Activated CD4-positive, alpha-beta T cell treated with anti-CD3 and anti-CD28 coated beads, Interleukin-2, amount 50 U/mL, for 24 hours (primary cell): ENCODE data around the gene MGRN1.

Source experiments
- DNase-seq, 2 donors: peaks; one replicate each; pipeline ENCODE4 v3.0.0-alpha.2; 2020; ENCODE audit warnings: low read depth in 1 of 2, low spot score in 1 of 2

The MGRN1 gene

DNA sequence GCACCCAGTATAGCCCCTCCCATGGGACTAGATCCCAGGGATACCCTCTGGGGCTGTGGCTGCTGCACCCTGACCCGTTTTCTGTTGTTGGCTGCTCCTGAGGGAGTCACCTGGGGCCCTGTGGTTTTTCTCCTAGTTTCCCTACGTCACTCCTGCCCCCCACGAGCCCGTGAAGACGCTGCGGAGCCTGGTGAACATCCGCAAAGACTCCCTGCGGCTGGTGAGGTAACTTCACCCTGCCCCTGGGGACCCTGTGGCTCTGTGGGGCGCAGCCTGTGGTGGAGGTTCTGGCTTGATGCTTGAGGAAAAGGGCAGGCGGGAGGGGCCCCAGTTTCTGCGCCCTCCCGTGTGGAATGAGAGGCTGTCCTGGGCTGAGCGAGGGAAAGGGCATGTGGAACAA, 27.2 kb downstream of the MGRN1 start:
- no peak for DNase-seq

DNA sequence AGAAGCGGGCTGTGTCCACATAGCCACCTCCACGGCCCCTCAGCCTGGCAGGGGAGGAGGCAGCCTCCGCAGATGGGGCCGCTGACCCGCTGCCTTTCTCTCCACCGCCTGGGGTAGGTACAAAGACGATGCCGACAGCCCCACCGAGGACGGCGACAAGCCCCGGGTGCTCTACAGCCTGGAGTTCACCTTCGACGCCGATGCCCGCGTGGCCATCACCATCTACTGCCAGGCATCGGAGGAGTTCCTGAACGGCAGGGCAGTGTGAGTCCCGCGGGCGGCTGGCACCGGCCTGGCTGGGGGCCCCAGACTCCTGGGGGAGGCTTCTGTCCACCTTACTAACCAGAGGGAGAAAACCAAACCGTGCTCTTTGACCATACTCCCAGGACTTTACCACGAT, 27.9 kb downstream of the MGRN1 start:
- DNase-seq = no peak

DNA sequence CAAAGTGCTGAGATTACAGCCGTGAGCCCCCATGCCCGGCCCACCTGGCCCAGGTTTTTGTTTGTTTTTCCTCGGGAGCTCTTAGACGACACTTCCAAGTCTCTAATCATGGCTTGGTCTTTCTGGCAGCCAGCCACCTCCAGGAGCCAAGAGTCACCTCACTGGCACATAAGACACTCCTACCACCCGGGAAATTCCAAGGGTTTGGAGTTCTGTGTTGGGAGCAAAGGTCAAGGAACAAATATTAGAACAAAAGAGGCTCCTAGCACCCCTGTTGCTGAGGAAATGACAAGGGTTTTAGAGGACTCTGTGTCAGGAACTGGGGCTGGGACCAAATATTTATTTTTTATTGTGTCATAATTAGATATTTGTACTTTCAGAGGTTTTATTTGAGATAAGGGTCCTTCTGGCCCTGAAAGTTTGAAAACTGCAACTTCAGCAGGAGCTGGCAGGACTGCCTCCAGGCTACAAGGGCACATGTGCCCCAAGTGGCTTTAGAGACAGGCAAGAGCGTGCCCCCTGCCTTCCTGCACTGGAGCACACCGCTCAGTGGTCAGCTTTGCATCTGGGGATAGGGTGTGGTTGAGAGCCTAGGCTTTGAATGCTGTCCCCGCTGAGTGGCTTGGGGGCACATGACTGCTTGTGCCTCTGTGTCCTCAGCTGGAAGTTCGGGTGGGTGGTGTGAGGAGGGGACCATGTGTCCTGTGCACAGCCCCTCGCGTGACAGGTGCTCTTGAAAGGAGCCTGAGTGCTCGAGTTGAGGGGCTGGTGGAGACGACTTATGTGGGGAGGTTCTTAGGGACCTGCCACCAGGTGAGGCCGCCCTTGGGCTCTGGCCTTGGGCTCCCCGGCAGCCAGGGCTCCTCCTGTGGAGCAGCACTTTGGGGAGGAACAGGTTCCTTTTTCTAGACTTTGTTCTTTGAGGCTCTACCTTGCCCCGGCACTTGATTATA, 29.7 kb downstream of the MGRN1 start:
- DNase-seq = no peak

DNA sequence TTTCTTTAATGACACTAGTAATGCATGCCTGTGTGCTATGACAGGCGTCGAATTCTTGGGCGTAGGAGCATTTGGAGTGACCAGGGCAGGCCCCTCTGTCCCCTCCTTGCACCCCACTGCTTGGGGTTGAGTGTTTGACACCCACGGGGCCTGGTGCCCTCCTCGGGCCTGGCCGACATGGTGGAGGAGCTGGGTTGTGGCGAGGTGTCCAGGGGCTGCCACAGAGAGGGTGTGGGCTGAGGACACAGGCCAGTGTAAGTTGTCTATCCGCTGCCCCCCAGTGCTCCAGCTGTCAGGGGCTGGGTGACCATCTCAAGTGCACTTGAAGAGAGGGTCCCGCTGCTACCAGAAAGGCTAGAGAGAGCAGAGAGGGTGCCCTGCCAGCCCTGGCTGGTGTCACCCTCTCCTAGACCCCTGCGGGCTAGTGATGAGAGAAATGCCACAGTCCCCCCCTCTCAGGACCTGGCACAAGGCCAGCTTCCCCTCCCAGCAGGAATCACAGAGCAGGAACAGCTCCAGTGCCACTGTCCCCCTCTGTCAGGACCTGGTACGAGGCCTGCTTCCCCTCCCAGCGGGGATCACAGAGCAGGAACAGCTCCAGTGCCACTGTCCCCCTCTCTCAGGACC, 30.5 kb downstream of the MGRN1 start:
- no peak for DNase-seq

DNA sequence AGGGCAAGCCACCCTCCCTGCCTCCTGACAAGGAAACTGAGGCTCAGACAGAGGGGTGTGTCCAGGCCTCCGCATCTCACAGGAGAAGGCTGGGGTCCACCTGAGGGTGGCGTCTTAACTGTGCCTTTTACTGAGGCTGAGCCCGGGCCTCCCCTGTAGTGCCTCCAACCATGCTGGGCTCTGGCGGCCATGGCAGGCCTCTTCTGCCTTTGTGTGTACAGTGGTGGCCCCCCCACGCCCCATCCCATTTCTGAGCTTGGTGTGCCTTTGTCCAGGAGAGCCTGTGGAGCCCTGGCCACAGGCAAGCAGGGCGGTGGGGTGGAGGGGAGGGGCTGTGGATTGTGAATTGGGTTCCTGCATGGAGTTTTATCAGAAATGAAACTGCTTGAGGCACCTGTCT, 31.2 kb downstream of the MGRN1 start:
- no peak for DNase-seq

DNA sequence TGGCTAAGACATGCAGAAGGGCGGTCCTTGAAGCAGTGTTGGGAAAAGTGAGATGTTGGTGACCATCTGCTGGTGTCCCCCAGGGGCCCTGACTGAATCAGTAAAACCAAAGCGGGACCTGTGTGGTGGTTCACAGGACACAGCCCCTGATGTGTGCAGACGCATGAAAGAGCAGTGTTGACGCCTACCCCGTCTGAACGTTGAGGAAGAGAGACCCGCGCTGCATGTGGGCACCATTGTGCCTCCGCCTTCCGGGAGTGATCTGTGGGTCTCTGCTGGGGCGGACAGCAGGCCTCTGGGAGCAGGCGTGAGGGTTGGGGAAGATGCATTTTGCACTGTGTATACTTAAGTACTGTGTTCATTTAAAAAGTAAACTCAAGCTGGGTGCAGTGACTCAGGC, 31.6 kb downstream of the MGRN1 start:
- no peak for DNase-seq

DNA sequence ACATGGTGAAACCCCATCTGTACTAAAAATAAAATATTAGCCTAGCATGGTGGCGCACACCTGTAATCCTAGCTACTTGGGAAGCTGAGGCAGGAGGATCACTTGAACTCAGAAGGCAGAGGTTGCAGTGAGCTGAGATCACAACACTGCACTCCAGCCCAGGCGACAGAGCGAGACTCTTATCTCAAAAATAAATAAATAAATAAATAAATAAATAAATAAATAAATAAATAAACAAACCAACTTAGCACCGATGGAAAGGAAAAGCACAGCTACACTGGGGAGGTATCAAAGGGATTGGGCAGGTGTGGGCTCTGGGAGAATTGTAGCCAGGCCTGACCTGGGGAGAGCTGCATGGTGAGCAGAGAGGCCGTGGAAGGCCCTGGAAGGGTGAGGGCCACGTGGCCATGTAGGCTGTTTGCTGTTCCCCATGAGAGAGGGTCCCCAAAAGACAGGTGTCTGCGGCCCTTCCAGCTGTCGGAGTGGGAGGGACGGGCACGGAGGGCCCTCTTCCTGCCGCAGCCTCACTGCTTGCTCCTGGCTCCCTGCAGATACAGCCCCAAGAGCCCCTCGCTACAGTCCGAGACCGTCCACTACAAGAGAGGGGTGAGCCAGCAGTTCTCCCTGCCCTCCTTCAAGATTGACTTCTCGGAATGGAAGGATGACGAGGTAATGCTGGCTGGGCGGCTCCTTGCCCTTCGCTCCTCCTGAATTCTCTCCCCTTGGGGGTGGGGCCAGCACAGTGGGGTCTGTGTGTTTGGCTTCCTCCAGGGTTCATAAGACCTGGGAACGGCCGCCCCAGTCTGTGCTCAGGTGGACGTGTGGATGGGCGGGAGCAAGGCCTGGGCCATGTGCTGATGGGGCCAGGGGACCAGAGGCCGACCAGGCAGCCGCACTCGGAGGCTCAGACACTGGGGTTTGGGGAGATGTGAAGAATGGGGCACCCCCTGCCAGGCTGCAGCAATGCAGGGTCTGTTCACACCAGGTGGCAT, 32.4 kb downstream of the MGRN1 start:
- no peak for DNase-seq

DNA sequence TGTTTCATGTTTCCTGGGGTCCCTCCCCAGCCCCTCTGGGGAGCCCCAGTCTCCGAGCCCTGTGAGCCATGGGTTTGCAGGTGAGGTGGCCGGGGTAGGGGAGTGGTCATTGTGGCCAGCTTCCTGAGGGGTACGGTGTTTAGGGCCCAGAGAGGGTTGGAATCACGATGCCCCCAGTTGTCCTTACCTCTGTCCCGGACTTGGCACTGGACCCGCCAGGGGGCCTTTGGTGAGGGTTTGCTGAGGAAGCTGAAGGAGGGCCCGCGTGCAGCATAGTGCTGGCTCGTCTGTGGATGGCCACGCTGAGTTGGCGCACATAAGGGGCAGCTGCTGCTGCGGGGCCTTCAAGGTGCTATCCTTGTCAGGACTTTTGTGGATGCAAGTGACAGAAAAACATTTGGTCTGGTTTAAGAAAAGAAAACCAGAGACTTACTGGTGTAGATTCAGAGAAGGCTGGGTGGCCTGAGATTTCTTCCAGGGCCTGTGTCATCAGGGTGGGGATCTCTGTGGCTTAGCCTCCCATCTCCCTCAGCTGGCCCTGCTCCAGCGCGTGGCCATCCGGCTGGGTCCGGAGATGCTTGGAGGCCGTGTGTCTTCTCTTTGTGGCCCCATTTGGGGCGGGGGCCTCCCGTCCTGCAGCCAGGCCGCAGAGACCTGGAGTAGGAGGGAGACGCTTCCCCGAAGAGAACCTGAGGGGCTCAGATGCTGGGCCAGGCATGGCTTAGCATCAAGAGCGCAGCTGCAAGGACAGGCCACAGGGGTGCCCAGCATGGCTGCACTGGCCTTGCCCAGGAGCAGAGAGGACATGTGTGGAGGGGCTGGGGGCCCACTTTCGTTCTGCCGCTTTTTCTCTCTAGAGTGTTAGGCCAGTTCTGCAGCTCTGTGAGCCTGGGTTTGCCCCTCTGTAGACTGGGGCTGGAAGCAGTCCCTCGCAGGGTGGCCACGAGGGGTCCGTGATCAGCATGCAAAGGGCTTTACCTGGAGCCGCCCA, 35.0 kb downstream of the MGRN1 start:
- no peak for DNase-seq

DNA sequence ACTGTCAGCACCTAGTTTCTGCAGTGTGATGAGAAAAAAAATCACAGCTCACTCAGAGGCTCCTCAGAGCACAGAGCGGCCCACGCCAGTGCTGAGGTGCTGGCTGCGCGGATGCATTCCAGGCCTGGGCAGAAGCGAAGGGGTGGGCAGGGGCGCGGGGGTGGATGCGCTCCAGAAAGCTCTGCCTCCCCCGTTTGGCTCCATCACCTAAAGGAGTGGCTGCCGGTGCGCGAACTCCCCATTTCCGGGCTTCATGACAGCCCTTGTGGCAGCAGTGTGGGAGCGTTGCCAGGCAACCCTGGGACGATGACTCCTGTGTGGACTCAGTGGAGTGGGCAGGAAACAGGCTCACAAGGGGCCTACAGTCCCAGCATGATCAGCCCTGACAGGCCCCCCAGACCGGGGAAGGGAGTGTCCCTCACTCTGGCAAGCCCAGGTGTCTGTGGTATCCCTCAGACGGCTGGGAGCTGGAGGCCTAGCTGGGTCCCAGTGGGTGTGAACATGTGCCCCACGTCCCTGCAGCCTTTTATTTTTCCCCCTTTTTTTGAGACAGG, 35.9 kb downstream of the MGRN1 start:
- DNase-seq = peak; percentile 39 to 56

DNA sequence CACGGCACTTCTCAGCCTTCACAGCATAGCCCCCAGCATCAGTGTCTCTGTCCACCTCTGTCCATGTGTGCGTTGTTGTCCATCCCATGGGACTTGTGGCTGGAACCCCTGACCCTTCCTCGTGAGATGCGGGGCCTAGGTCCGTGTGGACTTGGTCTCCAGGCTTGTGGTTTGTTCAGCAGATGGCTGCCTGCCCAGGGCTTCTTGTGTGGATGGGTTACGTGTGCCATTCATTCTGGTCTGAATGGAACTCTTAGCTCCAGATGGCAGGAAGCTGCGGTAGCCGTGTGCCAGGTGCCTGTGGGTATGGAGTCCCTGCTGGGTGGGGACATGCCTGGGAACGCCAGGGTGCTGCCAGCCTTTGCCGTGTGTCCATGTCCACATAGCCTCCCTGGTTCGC, 37.0 kb downstream of the MGRN1 start:
- no peak for DNase-seq

DNA sequence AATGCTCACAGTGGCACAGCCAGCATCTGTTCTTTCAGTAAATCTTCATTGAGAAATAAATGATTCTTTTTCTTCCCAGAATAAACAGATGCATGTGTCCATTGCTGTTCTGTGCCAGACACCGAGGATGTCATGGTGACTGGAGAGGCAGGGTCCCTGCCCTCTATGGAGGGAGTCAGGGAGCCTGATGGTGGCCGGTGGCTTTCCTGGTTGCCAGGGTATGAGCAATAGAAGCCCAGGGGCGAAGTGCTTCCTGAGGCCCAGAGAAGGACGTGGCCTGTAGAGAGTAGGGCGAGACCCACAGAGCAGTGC, 38.8 kb downstream of the MGRN1 start:
- no peak for DNase-seq

DNA sequence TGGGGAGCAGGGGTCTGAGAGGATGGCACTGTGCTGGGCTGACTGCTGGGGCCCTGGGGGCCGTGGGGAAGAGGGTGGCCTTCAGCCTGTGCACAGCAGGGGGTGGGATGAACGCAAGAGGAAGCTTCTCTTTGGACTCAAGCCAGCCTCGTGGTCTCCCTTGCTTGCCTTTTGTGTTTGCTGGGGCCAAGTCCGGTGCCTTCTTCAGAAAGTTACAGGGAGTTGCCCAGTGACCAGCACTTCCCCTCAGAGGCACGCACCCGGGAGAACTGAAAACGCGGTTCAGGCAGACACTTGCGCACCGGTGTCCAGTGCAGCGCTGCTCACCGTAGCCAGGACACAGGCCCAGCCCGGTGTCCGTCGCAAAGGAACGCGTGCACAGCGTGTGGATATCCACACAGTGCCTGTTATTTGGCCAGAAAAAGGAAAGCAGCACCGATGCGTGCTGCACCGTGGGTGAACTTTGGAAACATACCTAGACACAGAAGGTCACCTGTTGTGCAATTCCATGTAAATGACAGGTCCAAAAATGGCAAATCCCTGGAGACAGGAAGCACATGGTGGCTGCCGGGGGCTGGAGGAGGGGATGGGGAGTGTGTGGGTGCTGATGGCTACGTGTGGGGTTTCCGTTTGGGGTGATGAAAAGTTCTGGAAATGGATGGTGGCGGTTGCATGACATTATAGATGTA, 39.3 kb downstream of the MGRN1 start:
- no peak for DNase-seq

DNA sequence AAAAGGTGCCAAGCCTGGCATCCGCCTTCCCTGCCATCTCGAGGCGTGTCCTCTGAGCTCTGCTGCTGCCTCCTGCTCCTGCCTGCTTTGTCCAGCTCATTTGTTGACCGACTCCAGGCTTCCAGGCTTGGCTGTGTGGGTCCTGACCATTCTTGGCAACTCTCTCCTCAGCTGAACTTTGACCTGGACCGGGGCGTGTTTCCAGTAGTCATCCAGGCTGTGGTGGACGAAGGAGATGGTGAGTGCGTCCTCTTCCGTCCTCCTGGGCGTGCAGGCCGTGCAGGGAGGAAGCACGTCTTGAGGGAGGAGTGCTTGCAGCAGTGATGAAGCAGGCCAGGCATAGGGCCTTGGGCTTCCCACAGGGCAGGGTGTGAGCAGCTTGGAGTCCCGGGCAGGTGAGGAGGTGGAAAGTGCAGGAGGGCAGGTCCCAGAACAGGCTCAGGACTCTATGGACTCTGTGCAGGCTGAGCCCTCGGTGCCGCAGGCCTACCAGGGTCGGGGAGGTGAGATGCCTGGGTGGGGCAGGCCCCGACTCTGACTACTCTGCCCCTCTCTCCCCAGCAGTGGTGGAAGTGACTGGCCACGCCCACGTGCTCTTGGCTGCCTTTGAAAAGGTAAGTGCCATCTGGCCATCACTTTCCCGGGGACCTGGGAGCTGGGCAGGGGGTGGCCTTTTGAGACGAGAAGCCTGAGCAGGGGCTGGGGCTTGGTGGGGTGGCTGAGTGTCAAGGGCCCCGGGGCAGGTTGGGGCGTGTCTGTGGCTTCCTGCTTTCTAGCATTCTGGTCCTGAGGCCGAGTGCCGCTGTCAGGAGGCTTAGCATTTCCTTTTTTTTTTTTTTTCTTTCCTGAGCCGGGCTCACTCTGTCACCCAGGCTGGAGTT, 40.2 kb downstream of the MGRN1 start:
- no peak for DNase-seq

DNA sequence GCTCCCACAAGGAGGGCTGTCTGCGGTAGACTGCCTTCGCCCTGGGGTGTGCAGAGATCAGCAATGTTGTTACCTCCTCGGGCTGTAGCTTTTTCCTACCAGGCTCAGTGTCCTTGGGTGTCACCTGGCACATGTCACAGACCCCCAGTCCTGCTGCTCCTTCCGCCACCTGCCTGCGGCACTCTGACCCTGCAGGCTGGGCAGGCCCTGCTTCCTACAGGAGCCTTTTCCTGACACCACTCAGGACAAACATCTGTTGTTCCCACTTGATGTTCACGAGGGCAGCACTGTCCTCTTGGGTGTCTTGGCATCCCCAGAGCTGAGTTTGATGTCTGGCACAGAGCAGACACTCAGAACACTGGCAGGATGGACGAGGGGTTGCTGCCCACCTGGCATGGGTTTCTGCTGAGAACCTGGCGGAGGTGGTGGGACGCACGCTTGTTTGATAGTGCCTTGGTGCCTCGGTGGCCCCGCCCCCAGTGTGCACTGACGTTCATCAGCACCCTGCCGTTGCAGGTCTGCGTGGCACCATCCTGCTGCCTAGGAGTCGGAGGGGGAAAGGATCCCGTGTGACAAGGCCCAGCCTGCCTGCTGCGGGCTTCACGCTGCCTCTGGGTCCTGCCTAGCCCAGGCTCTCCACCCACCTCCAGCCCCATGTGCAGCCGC, 42.0 kb downstream of the MGRN1 start:
- DNase-seq = no peak

DNA sequence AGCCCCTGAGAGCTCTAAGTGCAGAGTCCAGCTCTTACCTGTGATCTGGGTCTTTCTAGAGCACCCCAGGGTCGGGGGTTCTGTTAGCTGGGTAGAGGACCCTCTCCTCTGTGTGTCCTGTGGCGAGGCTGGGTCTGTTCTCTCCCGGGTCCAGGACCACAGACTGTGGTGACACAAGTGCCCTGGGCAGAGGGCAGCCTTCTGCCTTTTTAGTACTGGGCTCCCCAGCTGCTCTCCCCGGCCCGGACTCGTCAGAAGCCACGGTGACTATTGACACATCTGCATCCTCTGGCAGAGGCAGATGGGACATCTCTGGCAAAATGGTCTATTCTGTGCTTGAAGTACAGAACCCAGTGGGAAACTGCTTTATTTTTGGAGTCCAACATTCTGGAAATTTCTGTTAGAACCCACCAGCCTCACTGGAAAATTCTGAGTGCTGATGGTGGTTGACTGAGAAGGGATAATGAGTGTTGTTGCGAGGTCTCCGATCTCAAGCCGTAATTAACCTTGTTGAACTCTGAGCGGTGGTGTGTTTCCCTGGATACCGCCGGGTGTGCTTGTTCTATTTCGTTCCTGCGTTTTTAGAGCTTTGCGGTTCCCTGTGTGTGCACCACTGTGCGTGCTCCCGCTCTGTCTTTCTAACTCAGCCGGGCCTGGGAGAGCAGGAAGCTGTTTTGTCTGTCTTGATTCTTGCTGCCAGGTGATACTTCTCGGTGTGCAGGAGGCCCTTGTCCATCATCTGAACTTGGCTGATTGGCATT, 42.8 kb downstream of the MGRN1 start:
- no peak for DNase-seq

DNA sequence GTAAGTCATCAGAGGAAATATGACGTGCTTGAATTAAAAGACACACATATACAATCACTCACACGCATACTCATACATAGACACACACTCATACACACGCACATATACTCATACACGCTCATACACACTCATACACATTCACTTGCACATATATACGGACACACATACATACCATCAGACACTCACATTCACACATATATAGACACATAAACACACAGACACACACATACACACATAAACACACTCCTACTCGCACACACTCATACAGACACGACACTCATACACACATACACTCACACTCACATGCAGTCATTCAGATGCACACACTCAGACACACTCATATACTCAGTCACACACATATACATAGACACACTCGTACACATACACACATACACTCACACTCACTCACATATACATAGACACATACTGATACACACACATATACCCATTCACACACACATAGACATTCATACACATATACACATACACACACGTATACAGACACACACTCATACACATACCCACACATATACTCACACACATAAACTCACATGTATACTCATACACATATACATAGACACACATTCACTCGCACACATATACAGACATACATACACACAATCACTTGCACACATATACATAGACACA, 43.8 kb downstream of the MGRN1 start:
- no peak for DNase-seq
